NB4 (cell line): Measurements from ENCODE around the gene ACKR3.

Experiments used
- DNase-seq: peaks from one replicate; pipeline ENCODE4 v3.0.0; 2010; ENCODE audit warnings: low read depth
- H3K4me3 ChIP-seq: one replicate; pipeline ENCODE4 v1.5.1; 2011; ENCODE audit warnings: mild to moderate bottlenecking, low read depth, low read length, moderate library complexity
- CTCF ChIP-seq: IDR thresholded peaks from one replicate; pipeline ENCODE4 v1.5.1; 2012; ENCODE audit warnings: low read depth, low read length
- MYC ChIP-seq: IDR thresholded peaks from 2 replicates; pipeline ENCODE4 v1.6.1; 2011; ENCODE audit warnings: low read depth, low read length
- POLR2A ChIP-seq: IDR thresholded peaks from 2 replicates; pipeline ENCODE4 v1.6.1; 2011; ENCODE audit warnings: mild to moderate bottlenecking; ENCODE audit not compliant: insufficient read length; ENCODE audit errors: extremely low read depth
- TF ChIP-seq, protein P1 (sequence below): IDR thresholded peaks from 2 replicates; pipeline ENCODE4 v1.6.1; 2011; ENCODE audit warnings: low read depth, low read length

The ACKR3 gene

GRCh38 chr2:236550701-236551465 lies 18.7 kb upstream of the ACKR3 start:
- no peak overlapping the region for H3K4me3 ChIP-seq
- TF ChIP-seq, protein P1, sequence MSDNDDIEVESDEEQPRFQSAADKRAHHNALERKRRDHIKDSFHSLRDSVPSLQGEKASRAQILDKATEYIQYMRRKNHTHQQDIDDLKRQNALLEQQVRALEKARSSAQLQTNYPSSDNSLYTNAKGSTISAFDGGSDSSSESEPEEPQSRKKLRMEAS, result no peak
- no peak for TF ChIP-seq POLR2A
- TF ChIP-seq MYC, result no peak
- no peak for TF ChIP-seq CTCF
- DNase-seq, result no peak

GRCh38 chr2:236551471-236552211 lies 18.0 kb upstream of the ACKR3 start:
- no peak overlapping the region for H3K4me3 ChIP-seq
- no peak for DNase-seq
- TF ChIP-seq CTCF (no peak), MYC (no peak), POLR2A (no peak)
- TF ChIP-seq, protein P1, result no peak

GRCh38 chr2:236552212-236552542 lies 17.4 kb upstream of the ACKR3 start:
- DNase-seq, result no peak
- H3K4me3 ChIP-seq, result no peak overlapping the region

GRCh38 chr2:236552581-236553363 lies 16.9 kb upstream of the ACKR3 start:
- no peak for TF ChIP-seq CTCF
- TF ChIP-seq MYC, result no peak
- TF ChIP-seq POLR2A, result no peak
- TF ChIP-seq, protein P1, result no peak
- DNase-seq, result no peak
- H3K4me3 ChIP-seq, result no peak overlapping the region

More at GRCh38 chr2:236552212-236552542, 17.4 kb upstream of the ACKR3 start:
- TF ChIP-seq MYC (no peak), CTCF (no peak), POLR2A (no peak)
- TF ChIP-seq, protein P1, result no peak

- no peak overlapping the region for H3K4me3 ChIP-seq
- no peak for DNase-seq
- TF ChIP-seq CTCF, result no peak
- TF ChIP-seq MYC, result no peak
- TF ChIP-seq, protein P1, result no peak
- no peak for TF ChIP-seq POLR2A
These were observed 16.1 kb upstream of the ACKR3 start for GRCh38 chr2:236553522-236553921.
